GM12878 (cell line): Measurements from ENCODE around the gene TLNRD1. TPM values are rescaled to one million over a fixed set of nuclear protein-coding genes. Genes with fewer than 3 reads are reported as not detected.

Experiments
- ATAC-seq: fragments of 200-7000 bp; cut with Tn5 transposase; 3 replicates; pipeline ENCODE4 v1.9.1; 2020; ENCODE audit warnings: mild to moderate bottlenecking, moderate library complexity
- BruUV-seq: library from RNA; stranded (reverse); fragments of 400-500 nt; replicated peaks from 2 replicates; lab custom pipeline; 2021; lab: Mats Ljungman, UMichigan
- CTCF ChIA-PET: fragments of 300-600 bp; sonication (Branson Sonifier 250); formaldehyde crosslinking; extraction: SDS; loops from one replicate; lab custom pipeline; 2021; ENCODE audit warnings: inconsistent platforms; lab: Yijun Ruan, JAX
- POLR2A ChIA-PET: fragments of 350-600 bp; formaldehyde crosslinking; extraction: SDS; loops from one replicate; lab custom pipeline; 2021; ENCODE audit warnings: inconsistent platforms; lab: Charles Lee
- RAD21 ChIA-PET: fragments of 300-600 bp; sonication (Branson Sonifier 250); formaldehyde crosslinking; loops from one replicate; lab custom pipeline; 2023; ENCODE audit warnings: antibody characterized with exemption; ENCODE audit not compliant: unreplicated experiment; lab: Charles Lee
- SMC1A ChIA-PET: fragments of 300-600 bp; sonication (Branson Sonifier 250); formaldehyde crosslinking; loops from one replicate; lab custom pipeline; 2023; ENCODE audit not compliant: unreplicated experiment, uncharacterized antibody; lab: Charles Lee
- DNase-seq: peaks from one replicate; pipeline ENCODE4 v3.0.0-alpha.2; 2011; ENCODE audit warnings: low read depth, low spot score
- FAIRE-seq: peaks from 3 replicates; lab custom pipeline; 2011; peaks lifted over from hg19 to GRCh38; lab: Jason Lieb, UNC
- H2AFZ ChIP-seq: 2 replicates; pipeline ENCODE4 v1.6.0; 2011; ENCODE audit warnings: low read depth, low read length, control low read depth; ENCODE audit not compliant: control insufficient read depth
- H3K27ac ChIP-seq: 2 replicates; pipeline ENCODE4 v1.5.1; 2011; ENCODE audit warnings: control low read depth; ENCODE audit not compliant: control insufficient read depth, insufficient read depth
- H3K27me3 ChIP-seq, 2 experiments: replicated peaks in 1 of 2; 2 replicates each; pipeline versions ENCODE4 v1.6.0 to v1.6.1; 2011; ENCODE audit warnings: low read length in 1 of 2; ENCODE audit not compliant: control insufficient read depth in 2 of 2, insufficient read depth in 2 of 2
- H3K36me3 ChIP-seq, 2 experiments: 2 replicates each; pipeline ENCODE4 v1.5.1; 2011; ENCODE audit warnings: low read length in 1 of 2; ENCODE audit not compliant: control insufficient read depth in 2 of 2, insufficient read depth in 2 of 2
- H3K4me1 ChIP-seq: 2 replicates; pipeline ENCODE4 v1.6.1; 2011; ENCODE audit warnings: mild to moderate bottlenecking, low read length, moderate library complexity, mixed read lengths; ENCODE audit not compliant: control insufficient read depth, insufficient read depth
- H3K4me2 ChIP-seq: 2 replicates; pipeline ENCODE4 v1.6.0; 2011; ENCODE audit warnings: control low read depth; ENCODE audit not compliant: control insufficient read depth, insufficient read depth
- H3K4me3 ChIP-seq: fragments of 200-600 bp; sonication (generic); 2 replicates; pipeline ENCODE4 v1.5.1; 2016
- H3K79me2 ChIP-seq: 2 replicates; pipeline ENCODE4 v1.6.0; 2011; ENCODE audit warnings: low read length; ENCODE audit not compliant: control insufficient read depth, insufficient read depth
- H3K9ac ChIP-seq: 2 replicates; pipeline ENCODE4 v1.8.0; 2011; ENCODE audit warnings: low read length, control low read depth, mixed read lengths; ENCODE audit not compliant: control insufficient read depth, insufficient read depth
- H3K9me3 ChIP-seq: replicated peaks from 3 replicates; pipeline ENCODE4 v1.5.1; 2011; ENCODE audit warnings: mild to moderate bottlenecking, low read length; ENCODE audit not compliant: control insufficient read depth, insufficient read depth
- H4K20me1 ChIP-seq: 2 replicates; pipeline ENCODE4 v1.6.0; 2011; ENCODE audit not compliant: control insufficient read depth, insufficient read depth
- CBX3 ChIP-seq: fragments of 200-600 bp; sonication (generic); IDR thresholded peaks from 2 replicates; pipeline ENCODE4 v1.6.1; 2016; ENCODE audit warnings: low read depth, borderline replicate concordance
- ESRRA ChIP-seq: IDR thresholded peaks from 2 replicates; pipeline ENCODE4 v1.6.1; 2012; ENCODE audit warnings: mild to moderate bottlenecking, low read length, improper control_type of control experiment
- JUND ChIP-seq: IDR thresholded peaks from 2 replicates; pipeline ENCODE4 v1.6.1; 2012; ENCODE audit warnings: low read depth, mild to moderate bottlenecking, low read length, improper control_type of control experiment, moderate library complexity
- MTA2 ChIP-seq: fragments of 450-650 bp; IDR thresholded peaks from 2 replicates; pipeline ENCODE4 v1.6.1; 2016; ENCODE audit warnings: low read depth, mild to moderate bottlenecking, moderate library complexity
- NFYA ChIP-seq: IDR thresholded peaks from 2 replicates; pipeline ENCODE4 v1.6.1; 2011; ENCODE audit warnings: low read depth, mild to moderate bottlenecking, low read length, improper control_type of control experiment, borderline replicate concordance
- SP1 ChIP-seq: IDR thresholded peaks from one replicate; pipeline ENCODE4 v1.6.1; 2011; ENCODE audit warnings: low read depth, low read length
- STAT1 ChIP-seq: fragments of 450-650 bp; conservative IDR thresholded peaks from 2 replicates; pipeline ENCODE4 v1.6.1; 2014; ENCODE audit warnings: antibody characterized with exemption, mild to moderate bottlenecking
- ZNF24 ChIP-seq: fragments of 450-650 bp; IDR thresholded peaks from 2 replicates; pipeline ENCODE4 v1.6.1; 2017; ENCODE audit warnings: antibody characterized with exemption, mild to moderate bottlenecking
- ZNF274 ChIP-seq: IDR thresholded peaks from one replicate; pipeline ENCODE4 v1.8.0; 2011; ENCODE audit not compliant: insufficient read length, insufficient read depth
- WGBS: methylation state at CpG from one replicate; pipeline ENCODE4 v1.1.6; 2016; ENCODE audit warnings: low lambda C conversion rate; ENCODE audit not compliant: insufficient replicate concordance, insufficient coverage; ENCODE audit errors: missing lambda C conversion rate; 5-methylcytosine and 5-hydroxymethylcytosine counted together
- in situ Hi-C: fragments of 300-500 bp; cut with MboI; formaldehyde crosslinking; loops from 9 replicates; pipeline ENCODE4 v1.14.3; 2018; ENCODE audit warnings: mixed read lengths
- intact Hi-C: fragments of 100-400 bp; cut with micrococcal nuclease; formaldehyde crosslinking; loops from one replicate; pipeline ENCODE4 v1.14.2; 2022; ENCODE audit not compliant: unreplicated experiment
- polyA plus RNA-seq, 11 experiments: library from polyadenylated mRNA; depleted of rRNA in 4 of 11; unstranded in 6 of 11; stranded (reverse) in 5 of 11; fragments of >200 nt; fragmentation: Nextera tagmentation in 4 of 11; fragmentation: Illumina TruSeq in 1 of 11; extraction: Ambion mirVana in 4 of 11; extraction: Trizol in 1 of 11; gene quantifications; 1 replicate in 1 of 11; 2 replicates in 10 of 11; pipeline versions ENCODE4 v1.2.1 to v1.2.3, GENCODE V29; 2011 to 2016; ENCODE audit warnings: inconsistent platforms in 2 of 11, missing spikeins in 2 of 11, low read depth in 1 of 11
- total RNA-seq, 4 experiments: library from RNA; depleted of rRNA in 3 of 4; stranded (reverse); fragments of >200 nt in 3 of 4; fragmentation: Illumina TruSeq in 1 of 4; extraction: Trizol in 1 of 4; gene quantifications; 2 replicates each; pipeline versions ENCODE4 v1.2.1 to v1.2.3, GENCODE V29; 2013 to 2021
- TF ChIP-seq, protein P1 (sequence below), 3 experiments: IDR thresholded peaks in 2 of 3; conservative IDR thresholded peaks in 1 of 3; 2 replicates each; pipeline ENCODE4 v1.5.1; 2011; ENCODE audit warnings: low read depth in 3 of 3, low read length in 3 of 3, mild to moderate bottlenecking in 3 of 3, control low read depth in 2 of 3, moderate library complexity in 2 of 3, inconsistent platforms in 1 of 3, mixed read lengths in 1 of 3; ENCODE audit not compliant: control insufficient read depth in 2 of 3, insufficient read depth in 1 of 3; ENCODE audit errors: extremely low read depth in 1 of 3
- TF ChIP-seq, protein P2 (sequence below): IDR thresholded peaks from 2 replicates; pipeline ENCODE4 v1.6.1; 2011; ENCODE audit warnings: mild to moderate bottlenecking, low read depth, low read length, moderate library complexity; ENCODE audit not compliant: insufficient replicate concordance

The TLNRD1 gene
- total and polyA plus RNA-seq, 10 of the 15 experiments (the other 5 are each of a cell fraction or from before 2014, with no cell fraction given), result 2.5 to 44.8 (median 9.1) TPM

DNA sequence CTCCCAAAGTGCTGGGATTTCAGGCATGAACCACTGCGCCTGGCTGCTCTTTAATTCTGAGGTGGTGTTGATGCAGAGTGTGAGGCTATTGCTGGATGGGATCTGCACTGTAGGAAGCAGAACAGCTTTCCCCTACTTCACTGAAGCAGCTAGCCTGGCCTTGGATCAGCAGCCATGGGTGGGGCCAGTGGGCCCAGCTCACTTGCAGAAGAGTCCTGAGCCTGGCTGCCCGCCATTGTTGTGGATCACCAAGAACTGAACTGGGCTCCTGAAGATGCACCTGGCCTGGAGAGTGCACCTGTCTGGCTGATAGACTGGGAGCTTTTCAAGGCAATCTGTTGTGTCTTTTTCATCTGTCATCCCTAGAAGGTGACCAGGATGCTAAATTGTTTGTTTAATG is 11.9 kb downstream of the TLNRD1 start:
- intact Hi-C loops, result no loop called here
- H2AFZ ChIP-seq, result no peak overlapping the region
- no peaks in the 10 kb centered on the region; the same call in 1 of the 2 replicates for H3K4me1 ChIP-seq
- SMC1A ChIA-PET, result interaction anchor here (0.5 to 1.1 kb wide), 2 partner anchors 281 to 288 kb away, joined by 3 read pairs; no protein-coding TSS in a partner anchor
- no peak overlapping the region for H3K27ac ChIP-seq
- no peak for TF ChIP-seq MTA2
- TF ChIP-seq NFYA, result no peak
- TF ChIP-seq CBX3, result no peak
- no peak for TF ChIP-seq ZNF274
- no peak for TF ChIP-seq ZNF24
- TF ChIP-seq, protein P1, sequence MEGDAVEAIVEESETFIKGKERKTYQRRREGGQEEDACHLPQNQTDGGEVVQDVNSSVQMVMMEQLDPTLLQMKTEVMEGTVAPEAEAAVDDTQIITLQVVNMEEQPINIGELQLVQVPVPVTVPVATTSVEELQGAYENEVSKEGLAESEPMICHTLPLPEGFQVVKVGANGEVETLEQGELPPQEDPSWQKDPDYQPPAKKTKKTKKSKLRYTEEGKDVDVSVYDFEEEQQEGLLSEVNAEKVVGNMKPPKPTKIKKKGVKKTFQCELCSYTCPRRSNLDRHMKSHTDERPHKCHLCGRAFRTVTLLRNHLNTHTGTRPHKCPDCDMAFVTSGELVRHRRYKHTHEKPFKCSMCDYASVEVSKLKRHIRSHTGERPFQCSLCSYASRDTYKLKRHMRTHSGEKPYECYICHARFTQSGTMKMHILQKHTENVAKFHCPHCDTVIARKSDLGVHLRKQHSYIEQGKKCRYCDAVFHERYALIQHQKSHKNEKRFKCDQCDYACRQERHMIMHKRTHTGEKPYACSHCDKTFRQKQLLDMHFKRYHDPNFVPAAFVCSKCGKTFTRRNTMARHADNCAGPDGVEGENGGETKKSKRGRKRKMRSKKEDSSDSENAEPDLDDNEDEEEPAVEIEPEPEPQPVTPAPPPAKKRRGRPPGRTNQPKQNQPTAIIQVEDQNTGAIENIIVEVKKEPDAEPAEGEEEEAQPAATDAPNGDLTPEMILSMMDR (IDR thresholded peaks at IDR 0.05 in 2 of 3, conservative IDR thresholded peaks at IDR 0.05 in 1 of 3; ENCODE audit: control insufficient read depth in 2 of 3, extremely low read depth in 1 of 3, insufficient read depth in 1 of 3, low read depth in 3 of 3, low read length in 3 of 3), result no peak
- no peak for TF ChIP-seq JUND
- no peak for TF ChIP-seq ESRRA
- no peak for TF ChIP-seq SP1
- no peak for TF ChIP-seq STAT1
- TF ChIP-seq, protein P2, sequence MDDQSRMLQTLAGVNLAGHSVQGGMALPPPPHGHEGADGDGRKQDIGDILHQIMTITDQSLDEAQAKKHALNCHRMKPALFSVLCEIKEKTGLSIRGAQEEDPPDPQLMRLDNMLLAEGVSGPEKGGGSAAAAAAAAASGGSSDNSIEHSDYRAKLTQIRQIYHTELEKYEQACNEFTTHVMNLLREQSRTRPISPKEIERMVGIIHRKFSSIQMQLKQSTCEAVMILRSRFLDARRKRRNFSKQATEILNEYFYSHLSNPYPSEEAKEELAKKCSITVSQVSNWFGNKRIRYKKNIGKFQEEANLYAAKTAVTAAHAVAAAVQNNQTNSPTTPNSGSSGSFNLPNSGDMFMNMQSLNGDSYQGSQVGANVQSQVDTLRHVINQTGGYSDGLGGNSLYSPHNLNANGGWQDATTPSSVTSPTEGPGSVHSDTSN, result no peak
- TF ChIP-seq, all 136 proteins: peak for 0
- in situ Hi-C loops, result no loop called here
- DNase-seq, result no peak
- Histone ChIP-seq H4K20me1 (no peaks in the 10 kb centered on the region), H3K9me3 (no peaks in the 10 kb centered on the region), H3K79me2 (no peaks in the 10 kb centered on the region), H3K4me3 (no peak overlapping the region), H3K9ac (no peak overlapping the region), H3K4me2 (no peak overlapping the region), H3K27me3 (no peaks in the 10 kb centered on the region), H3K36me3 (no peaks in the 10 kb centered on the region)
- FAIRE-seq, result no peak
- ChIA-PET CTCF (interaction anchor here (0.7 to 0.9 kb wide), 2 partner anchors 11 to 27 kb away, joined by 3 read pairs; no protein-coding TSS in a partner anchor), RAD21 (interaction anchor here (1.0 to 1.1 kb wide), 2 partner anchors 11 to 23 kb away, joined by 3 read pairs; no protein-coding TSS in a partner anchor), POLR2A (interaction anchor here (0.6 to 2.0 kb wide), 3 partner anchors 11 to 19 kb away, joined by 3 to 5 read pairs (median 3); no protein-coding TSS in a partner anchor)
- BruUV-seq, result no TSS peak
- 83% methylated on average over 2 of the region's 2 CpGs for WGBS
- ATAC-seq, result no peak
